Activated CD8-positive, alpha-beta memory T cell treated with anti-CD3 and anti-CD28 coated beads, Interleukin-2, amount 50 U/mL, for 24 hours (primary cell): ENCODE measurements around the gene PARP6.

Experiments used
- DNase-seq: peaks from one replicate; pipeline ENCODE4 v3.0.0-alpha.2; 2020; ENCODE audit errors: extremely low read depth

The PARP6 gene

DNA sequence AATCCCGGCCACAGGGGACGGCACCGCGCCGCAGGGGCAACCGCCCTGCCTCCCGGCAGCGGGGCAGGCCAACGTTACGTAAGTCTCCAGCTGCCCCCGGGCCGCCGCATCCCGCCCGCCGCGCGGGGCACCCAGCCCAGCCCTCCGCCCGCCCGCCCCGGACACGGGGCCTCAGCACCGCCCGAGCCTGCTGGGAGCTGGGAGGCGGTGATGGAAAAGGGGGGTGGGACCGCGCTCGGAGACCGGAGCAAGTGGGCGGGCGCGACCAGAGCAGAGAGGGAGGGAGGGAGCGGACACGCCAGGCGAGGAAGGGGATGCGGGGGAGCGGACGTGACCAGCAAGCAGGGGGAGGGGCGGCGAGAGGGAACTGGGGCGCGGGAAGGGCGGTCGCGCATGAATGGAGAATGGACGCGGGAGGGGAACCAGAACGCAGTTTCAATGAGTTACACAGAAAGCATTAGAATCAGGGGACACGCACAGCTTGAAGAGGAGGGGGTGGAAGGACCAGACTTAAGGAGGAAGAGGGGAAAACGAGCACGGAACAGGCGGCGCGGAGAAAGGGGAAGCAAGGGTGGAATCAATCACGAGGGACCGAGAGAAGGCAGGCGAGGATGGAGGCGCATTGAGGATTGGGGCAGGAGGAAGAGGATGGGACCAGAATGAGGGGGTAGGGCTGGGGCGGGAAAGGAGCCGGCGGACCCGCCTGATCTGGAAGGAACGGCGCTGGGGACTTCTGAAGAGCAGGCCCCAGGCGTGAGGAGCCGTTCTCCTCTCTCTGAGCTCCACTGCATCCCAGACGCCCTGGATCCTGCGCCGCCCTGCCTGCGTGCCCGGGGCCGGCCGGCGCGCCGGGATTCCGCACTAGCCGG is 41.9 kb downstream of the PARP6 start:
- DNase-seq: peak; percentile 64

DNA sequence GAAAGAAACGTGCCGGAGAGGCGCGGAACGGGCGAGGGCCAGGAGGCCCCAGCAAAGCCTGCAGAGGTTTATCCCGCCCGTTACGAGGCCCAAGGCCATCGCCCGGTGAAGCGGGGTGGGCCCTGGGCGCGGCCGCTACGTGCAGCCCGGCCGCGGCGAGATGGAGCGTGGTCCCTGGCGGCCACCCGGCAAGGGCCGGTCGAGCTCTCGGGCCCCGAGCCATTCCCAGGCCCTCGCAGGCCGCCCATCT is 42.5 kb downstream of the PARP6 start:
- DNase-seq: no peak

DNA sequence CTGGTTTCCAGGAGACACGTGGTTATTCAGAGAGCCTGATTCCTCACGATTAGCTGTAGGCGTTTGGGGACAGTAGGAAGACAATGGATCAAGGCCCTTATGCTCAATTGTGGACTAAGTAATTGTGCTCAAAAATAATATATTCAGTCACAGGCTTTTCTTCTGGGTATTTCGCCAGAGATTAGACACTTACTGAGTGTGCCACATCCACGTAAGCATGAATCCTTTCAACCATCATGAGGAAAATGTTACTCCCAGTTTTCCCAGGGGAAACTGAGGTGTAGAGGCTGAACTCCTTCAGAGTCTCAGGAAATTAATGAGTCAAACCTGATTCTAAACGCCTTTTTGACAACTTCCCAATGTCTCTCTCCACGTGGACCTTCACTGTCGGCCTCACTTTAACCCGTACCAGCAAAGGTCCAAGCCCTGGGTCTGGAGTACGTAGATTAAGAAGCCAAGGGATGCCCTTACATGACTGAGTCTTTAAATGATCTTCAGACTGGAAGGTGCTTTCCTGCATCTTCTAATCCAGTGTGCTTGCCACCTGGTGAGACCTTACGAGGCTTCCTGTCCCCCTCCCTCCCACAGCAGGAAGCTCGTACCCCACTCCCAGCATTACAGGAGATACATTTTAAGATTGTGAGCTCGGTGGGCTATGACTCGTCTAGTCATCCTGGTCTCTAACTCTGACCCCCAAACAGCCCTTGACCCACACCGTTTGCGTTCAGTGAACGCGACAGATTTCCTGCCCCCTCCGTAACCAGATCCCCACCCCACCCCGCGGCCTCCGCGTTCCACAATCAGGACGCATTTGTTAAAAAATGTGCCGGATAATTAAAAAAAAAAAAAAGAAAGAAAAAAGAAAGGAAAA is 43.0 kb downstream of the PARP6 start:
- DNase-seq: no peak

DNA sequence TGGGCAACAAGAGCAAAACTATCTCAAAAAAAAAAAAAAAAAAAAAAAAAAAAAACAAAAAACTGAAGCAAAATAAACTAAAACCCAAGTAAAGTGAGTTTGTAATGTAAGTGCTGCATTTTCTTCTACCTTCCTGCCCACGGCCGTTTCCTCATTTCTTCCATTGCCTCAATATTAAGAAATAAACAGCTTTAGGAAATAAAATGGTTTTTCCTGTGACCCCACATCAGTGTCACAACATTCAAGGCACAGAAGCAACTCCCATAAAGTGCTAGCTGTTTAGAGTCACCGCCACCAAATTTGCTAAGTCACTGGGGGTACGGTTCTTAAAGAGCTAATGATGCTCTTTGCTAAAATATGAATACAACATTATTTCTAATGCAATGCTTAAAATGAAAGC is 44.6 kb downstream of the PARP6 start:
- no peak for DNase-seq

DNA sequence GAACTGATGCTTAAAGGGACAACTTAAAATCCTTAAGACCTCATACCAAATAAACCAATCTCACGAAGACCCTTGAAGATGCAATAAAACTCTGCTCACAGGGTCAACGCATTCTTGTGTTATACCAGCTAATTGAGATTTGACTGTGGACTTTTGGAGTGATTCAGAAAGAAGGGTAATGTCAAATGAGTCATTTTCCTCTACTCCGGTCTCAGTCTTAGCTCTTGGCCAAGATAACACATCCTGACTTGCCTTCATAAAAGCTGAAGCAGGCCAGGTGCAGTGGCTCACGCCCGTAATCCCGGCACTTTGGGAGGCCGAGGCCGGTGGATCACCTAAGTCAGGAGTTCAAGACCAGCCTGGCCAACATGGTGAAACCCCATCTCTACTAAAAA is 45.2 kb downstream of the PARP6 start:
- no peak for DNase-seq

DNA sequence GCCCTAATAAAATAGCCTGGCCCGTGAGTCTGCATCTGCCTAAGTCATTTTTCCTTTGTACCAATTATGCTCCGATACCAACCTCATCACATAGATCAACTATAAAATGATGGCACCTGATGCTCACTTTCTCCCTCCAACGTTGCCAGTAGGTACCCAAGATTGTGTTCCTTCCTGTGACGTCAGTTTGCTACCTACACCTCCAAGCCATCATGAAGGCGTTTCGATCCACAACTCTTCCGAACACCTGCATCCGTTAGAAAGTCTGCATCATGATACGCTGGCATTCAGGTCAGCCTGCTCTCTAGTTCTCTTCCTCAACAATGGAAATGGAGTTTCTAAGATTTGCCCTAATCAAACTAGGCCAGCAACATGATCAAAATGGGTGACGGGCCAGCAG is 49.1 kb downstream of the PARP6 start:
- no peak for DNase-seq

DNA sequence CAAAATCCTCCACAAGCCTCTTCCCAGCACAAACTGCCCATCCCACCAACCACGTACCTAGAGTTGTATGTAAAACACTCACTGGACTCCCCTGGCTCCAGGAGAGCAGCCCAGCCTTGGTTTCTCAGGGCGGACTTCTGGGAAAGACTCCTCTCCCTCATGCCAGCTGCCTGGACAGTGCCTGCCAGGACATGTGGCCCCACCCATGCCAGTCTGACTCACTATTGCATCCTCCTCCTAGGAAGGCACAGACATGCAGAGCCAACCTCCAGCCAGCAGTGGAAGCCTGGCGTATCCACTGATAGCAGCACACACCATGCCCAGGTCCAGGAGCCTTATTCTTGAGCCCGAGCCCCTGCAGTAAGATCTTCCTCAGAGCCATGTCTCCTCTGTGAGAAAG is 50.0 kb downstream of the PARP6 start:
- DNase-seq: no peak

DNA sequence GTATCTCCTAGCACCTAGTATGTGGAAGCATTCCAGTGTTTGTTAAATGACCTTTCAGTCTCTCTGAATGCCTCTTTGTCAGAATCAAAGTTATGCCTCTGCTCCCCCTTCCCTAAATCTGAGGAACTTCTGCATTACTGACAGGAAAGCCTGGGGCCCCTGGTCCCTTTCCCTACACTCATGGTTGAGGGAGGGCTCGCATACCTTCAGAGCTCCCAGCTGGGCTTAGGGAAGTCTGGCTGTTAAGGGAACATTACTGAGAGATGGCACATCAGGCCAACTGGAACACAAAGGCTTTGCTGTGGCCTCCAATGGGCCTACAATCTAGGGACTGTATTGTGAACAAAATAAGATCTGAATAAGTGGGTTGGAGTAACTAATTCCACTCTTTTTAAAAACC is 51.7 kb downstream of the PARP6 start:
- DNase-seq: no peak

DNA sequence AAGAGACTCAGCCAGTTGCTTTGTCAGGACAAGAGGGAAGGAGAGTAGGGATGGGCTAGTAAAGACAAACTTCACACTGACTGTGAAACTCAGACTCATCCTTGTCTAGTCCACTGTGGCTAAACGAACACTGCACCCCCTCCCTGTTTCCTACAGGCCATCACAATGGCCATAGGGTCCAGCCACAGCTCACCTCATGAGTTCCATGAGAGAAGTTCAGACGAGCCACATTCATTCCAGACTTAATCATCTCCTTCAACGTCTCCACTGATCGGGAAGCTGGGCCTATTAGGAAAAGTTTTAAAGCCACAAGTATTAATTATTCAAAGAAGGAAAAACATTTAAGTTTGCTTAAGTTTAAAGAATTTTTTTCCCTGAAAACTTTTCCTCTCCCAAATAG is 55.1 kb downstream of the PARP6 start:
- no peak for DNase-seq

DNA sequence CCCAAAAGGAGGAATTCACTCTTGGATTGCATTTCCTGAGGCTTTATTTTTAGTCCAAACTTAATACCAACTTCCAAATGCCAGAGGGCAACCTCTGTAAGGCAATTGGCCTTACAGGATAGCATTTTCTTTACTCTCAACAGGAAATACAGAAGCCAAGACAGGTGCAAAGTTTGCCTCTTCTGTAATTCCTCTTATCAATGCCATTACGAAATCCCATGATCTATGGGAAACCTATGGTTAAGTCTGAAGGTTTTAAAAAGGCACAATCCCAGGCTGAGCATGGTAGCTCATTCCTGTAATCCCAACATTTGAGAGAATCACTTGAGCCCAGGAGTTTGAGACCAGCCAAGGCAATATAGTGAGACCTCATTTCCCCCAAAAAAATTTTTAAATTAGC is 56.3 kb downstream of the PARP6 start:
- DNase-seq: no peak

DNA sequence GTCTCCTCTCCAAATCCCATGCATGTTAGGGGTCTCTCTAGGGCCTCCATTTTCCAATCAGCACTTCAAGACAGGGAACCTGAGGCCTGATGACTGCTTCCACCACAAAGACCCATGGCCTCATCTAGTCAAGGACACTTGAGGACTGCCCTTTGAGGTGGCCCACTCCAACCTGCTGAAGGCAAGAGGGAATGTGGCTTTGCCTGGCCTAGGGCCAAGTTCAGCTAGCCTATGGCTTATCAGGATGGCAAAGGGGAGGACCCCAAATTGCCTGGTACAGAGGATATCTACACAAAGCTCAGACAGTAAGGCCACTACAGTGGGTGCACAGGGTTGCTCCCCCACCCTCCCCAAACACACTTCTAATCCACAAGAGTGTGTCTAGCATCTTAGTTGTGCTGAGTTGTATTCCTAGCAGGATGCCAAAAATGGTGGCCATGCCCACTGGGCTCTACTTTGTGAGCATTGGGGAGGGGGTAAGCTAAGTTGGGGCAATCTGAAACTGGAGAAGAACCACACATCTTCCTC is 64.7 kb downstream of the PARP6 start:
- DNase-seq: no peak

DNA sequence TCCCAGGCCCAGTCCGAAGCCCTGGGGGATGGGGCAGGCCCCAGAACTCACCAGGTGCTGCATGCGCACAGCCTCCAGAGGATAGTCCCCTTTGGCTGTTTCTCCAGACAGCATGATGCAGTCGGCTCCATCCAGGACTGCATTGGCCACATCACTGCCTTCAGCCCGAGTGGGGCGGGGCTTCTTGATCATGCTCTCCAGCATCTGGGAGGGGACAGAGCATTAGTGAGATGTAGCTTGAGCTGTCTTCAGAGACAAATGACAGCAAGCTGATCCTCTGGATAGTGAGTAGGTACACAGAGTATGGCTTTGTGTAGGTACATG is 65.7 kb downstream of the PARP6 start:
- DNase-seq: no peak

DNA sequence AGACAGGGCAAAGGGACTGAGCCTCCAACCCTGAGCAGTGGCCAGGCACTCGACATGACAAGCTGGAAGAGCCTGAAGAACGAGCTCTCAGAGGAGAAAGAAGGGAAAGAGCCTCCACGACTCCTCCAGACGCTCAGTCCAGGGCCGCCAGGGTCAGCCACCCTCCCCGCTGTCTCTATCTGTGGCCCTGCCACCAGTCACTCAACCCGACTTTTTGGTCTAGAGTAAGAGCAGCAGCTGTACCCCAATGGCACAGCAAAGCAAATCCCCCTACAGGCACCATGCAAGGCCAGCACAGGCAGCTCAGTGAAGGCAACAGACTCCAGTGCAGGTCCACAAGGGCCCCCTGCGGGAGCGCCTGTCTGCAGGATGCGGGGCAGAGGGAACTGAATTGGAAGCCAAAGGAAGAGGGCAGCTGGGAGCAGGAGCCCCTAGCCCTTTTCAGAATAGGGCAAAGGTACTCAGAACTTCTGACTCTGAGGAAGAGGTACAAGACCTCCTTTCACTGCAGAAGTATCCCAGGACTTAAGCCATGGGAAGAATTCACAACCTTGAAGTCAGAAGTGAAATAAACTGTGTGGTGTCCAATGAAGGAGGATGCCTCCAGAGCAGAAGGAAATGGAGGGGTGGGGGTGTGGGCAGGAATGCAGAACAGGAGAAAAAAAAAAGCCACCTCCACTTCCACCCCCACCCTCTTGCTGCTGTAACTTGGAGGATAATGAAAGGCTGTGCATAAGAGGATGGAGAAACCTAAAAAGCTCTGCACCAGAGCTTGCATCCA is 66.3 kb downstream of the PARP6 start:
- no peak for DNase-seq

DNA sequence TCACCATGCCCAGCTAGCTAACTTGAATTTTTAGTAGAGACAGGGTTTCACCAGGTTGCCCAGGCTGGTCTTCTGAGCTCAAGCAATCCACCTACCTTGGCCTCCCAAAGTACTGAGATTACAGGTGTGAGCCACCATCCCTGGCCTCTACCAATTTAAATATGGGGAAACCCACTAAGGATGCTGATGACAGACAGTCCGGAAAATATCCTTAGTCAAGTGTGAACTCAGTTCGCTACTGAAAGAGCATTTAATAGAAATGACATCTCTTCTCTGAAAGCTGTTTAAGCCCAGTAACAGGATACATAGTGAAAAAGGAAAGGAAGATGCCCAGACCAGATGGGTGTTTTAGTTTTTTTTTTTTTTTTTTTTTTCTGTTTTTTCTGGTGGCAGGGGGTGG is 67.1 kb downstream of the PARP6 start:
- DNase-seq: no peak

DNA sequence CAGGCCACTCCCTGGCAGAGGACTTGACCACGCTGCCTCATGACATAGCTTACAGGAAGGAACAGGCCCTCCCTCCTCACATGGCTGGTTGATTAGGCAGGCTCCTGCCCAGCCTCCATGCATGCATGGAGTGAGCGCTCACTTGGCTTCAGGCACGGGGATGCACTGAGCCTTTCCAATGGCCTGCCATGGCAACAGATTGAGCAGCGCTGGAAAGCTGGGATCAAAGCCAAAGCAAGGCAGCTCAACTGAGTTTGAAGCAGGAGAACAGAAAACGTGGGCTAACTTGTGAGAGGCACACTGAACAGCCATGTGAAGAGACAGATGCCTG is 68.9 kb downstream of the PARP6 start:
- DNase-seq: no peak

DNA sequence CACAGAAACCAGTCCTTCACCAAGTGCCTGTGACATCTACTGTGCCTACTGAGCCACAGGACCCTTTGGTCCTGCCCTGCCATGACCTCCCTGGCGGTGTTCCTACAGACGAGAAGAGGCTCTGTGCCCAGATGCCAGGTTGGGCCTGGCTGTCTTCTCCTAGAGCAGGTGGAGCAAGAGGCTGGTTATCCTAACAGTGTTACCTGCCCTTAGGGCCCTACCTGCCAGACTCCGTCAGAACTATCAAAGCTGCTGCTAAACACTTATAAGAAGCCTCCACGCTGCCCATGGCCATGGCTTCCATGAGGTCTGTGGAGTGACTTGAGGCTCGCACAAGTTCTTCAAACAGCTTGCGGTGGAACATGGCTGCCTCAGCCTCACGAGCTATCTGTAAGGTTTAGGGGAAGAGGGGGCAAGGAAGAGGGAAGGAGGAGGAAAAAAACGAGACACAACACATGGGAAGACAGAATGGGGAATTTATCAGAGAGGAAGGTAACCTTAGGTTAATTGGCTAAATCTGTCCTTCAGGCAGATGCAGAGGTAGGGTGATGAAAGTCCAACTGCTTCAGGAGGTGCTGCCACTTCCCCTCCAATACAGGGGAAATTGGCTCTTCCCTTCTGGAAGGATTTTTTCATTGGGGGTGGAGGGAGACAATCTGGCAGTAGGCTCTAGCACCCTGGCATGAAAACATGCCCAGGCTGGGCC is 69.4 kb downstream of the PARP6 start:
- DNase-seq: no peak

DNA sequence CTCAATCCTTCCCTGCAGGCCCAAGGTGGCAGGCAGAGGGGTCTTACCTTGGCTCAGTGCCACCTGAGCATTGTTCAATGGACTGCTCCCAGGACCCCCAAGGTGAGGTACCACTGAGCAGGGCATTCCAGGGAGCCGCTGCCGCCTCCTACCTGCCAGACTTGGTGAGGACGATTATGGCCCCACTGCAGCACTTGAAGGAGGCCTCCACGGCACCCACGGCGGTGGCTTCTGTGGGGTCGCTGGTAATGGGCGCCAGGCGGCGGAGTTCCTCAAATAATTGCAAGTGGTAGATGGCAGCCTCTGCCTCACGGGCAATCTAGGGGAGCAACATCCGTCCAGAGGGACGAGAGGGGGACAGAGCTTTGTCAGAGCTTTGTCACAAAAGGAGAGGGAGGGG is 70.1 kb downstream of the PARP6 start:
- no peak for DNase-seq

DNA sequence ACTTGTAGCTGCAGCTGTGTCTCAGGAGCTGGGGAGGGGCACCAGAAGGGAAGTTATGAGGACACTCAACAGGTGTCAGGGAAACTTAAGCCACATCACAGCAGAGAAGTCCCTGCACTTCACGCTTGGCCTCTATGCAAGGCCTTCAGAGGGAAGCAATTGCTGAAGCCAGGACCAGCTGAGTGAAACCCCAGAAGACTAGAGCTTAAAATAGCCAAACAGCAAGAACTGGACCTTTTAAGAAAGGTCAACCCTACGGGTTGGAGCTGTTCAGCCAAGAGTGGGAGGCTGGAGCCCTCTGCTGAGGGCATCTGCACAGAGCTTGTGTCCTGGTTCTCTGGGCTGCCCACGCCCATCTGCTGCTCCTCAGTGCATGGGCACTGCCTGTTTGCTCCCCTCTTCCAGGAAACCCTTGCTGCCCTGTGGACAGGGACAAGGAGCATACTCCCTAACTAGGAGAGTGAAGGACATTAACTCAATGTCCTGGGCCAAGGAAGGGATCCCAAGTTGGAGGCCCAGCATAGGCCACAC is 70.9 kb downstream of the PARP6 start:
- DNase-seq: no peak

DNA sequence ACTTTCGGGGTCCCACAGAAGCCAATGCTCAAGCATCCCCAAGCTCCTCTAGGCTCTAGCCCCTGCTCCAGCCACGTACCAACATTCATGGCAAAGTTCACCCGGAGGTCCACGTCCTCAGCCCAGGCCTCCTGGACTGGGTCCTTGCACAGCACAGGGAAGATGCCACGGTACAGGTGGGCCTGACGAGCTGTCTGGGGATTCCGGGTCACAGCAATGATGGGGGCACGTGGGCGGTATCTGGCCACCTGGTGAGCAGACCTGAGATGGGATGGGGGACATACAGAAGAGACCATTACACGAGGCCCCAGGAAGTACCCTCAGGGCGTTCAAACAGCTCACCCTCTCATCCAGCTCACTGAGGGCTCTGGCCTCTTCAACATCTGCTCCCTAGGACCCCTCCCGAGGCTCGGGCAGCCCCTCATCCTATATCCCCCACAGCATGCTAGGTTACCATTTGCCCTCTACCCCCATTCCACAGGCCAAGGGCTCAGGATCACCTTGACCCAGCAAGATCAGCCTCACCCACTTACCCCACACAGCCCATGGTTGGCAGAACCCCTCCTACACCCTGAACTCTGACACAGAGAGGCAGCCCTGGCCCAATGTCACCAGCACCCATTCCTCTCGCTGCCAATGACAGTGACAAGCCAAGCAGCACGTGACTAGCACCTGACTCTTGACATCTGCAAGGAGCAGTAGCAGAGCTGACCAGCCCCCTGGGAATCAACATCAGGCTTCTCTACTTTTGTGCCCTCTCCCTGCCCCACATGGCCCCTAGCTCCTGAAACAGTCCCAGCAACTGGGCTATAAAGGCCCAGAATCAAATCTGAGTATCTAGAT is 71.7 kb downstream of the PARP6 start:
- no peak for DNase-seq

DNA sequence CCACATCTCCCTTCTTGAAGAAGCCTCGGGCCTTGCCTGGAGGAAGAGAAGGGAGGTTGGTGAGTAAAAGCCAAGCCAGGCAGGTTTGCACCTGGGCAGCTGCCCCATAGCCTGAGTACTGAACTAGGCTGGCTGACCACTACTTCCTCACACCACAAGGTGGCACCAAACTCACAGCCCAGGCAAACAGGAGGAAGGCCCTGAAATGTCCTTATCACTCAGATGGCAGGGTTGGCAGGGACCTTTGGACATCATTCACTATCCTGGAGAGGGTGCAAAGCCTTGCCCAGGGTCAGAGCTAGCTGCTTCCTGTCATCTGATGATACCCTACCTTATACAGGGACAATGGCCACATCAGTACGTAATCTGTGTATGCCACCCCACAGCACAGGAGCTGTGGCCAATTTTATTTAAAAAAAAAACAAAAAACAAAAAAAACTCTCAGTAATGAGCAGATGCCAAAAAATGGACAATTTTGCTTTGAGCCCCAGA is 72.6 kb downstream of the PARP6 start:
- peak; percentile 31 for DNase-seq

DNA sequence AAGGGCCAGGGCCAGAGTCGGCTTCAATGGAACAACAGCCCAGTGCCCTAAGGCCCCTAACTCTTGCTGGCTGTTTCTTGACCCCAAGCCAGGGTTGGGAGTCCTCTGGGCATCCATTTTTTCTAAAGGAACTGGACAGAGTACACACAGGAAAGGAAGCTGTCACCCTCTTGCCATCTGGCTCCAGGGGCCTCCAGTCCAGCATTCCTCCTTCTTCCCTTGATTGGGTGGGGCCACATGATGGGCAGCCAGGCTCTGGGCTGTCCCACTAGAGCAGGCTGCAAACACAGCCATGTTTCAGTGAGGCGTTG is 73.2 kb downstream of the PARP6 start:
- DNase-seq: no peak
